Common myeloid progenitor, CD34-positive (primary cell): ENCODE results near the gene TMEM170B.

ENCODE experiments used
- CTCF ChIA-PET: fragments of 350-600 bp; sonication (Branson Sonifier 250); formaldehyde crosslinking; loops from one replicate; lab custom pipeline; 2021; ENCODE audit warnings: antibody characterized with exemption; lab: Charles Lee
- POLR2A ChIA-PET: fragments of 350-600 bp; sonication (Branson Sonifier 250); formaldehyde crosslinking; loops from one replicate; lab custom pipeline; 2021; ENCODE audit warnings: antibody characterized with exemption; lab: Charles Lee
- DNase-seq, 3 donors: peaks; one replicate each; pipeline versions ENCODE4 v3.0.0 to v3.0.0-alpha.2; 2013
- H3K27ac ChIP-seq, 2 experiments: 1 replicate in 1 of 2; 2 replicates in 1 of 2; pipeline ENCODE4 v1.7.0; 2013; ENCODE audit warnings: inconsistent platforms in 2 of 2, low read length in 2 of 2, mild to moderate bottlenecking in 2 of 2, low read depth in 1 of 2, moderate library complexity in 1 of 2; ENCODE audit not compliant: severe bottlenecking in 2 of 2, insufficient read depth in 1 of 2, poor library complexity in 1 of 2
- H3K27me3 ChIP-seq, 5 experiments: replicated peaks in 2 of 5; 1 replicate in 3 of 5; 2 replicates in 2 of 5; pipeline versions ENCODE4 v1.6.1 to v1.7.0; 2013; ENCODE audit warnings: low read length in 4 of 5, mild to moderate bottlenecking in 2 of 5, moderate library complexity in 2 of 5, inconsistent platforms in 1 of 5; ENCODE audit not compliant: insufficient read depth in 5 of 5, control insufficient read depth in 4 of 5
- H3K36me3 ChIP-seq, 4 experiments: 1 replicate in 2 of 4; 2 replicates in 2 of 4; pipeline versions ENCODE4 v1.6.1 to v1.7.0; 2013; ENCODE audit warnings: low read length in 3 of 4, control low read depth in 1 of 4, mild to moderate bottlenecking in 1 of 4; ENCODE audit not compliant: control insufficient read depth in 4 of 4, insufficient read depth in 4 of 4
- H3K4me1 ChIP-seq, 4 experiments: 1 replicate in 3 of 4; 2 replicates in 1 of 4; pipeline versions ENCODE4 v1.6.1 to v1.7.1; 2013; ENCODE audit warnings: low read length in 3 of 4, mild to moderate bottlenecking in 3 of 4, control low read depth in 1 of 4, inconsistent platforms in 1 of 4, moderate library complexity in 1 of 4; ENCODE audit not compliant: control insufficient read depth in 4 of 4, insufficient read depth in 4 of 4; ENCODE audit errors: control extremely low read depth in 1 of 4
- H3K4me3 ChIP-seq, 7 experiments: 1 replicate in 4 of 7; 2 replicates in 3 of 7; pipeline versions ENCODE4 v1.5.1 to v1.7.0; 2013; ENCODE audit warnings: mild to moderate bottlenecking in 7 of 7, low read length in 6 of 7, moderate library complexity in 6 of 7, inconsistent platforms in 2 of 7, low read depth in 2 of 7, control low read depth in 1 of 7; ENCODE audit not compliant: insufficient read depth in 4 of 7, control insufficient read depth in 1 of 7; ENCODE audit errors: extremely low read depth in 1 of 7
- H3K9me3 ChIP-seq, 5 experiments: 1 replicate in 4 of 5; 2 replicates in 1 of 5; pipeline versions ENCODE4 v1.6.1 to v1.7.1; 2013; ENCODE audit warnings: low read length in 4 of 5, mild to moderate bottlenecking in 2 of 5, inconsistent platforms in 1 of 5, low read depth in 1 of 5, moderate library complexity in 1 of 5; ENCODE audit not compliant: control insufficient read depth in 4 of 5, insufficient read depth in 2 of 5; ENCODE audit errors: control extremely low read depth in 1 of 5
- WGBS: methylation state at CpG from one replicate; pipeline ENCODE4 v1.1.5; 2013; ENCODE audit not compliant: insufficient coverage; 5-methylcytosine and 5-hydroxymethylcytosine counted together

Gene TMEM170B

DNA sequence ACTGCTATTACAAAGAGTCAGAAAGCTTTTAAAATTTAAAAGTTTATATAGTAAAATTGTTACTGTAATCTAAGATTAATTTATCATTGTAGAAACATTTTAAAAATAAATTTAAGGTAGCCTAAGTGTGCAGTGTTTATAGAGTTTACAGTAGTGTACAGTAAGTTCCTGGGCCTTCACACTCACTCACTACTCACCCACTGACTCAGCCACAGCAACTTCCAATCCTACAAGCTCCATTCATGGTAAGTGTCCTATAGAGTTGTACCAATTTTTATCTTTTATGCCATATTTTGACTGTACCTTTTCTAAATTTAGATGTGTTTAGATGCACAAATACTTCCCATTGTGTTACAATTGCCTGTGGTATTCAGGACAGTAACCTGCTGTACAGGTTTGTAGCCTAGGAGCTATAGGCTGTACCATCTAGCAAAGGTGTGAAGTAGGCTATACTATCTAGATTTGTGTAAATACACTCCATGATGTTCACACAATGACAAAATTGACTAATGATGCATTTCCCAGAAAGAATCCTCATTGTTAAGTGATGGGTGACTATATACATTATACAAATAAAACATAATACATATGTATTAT, 10.2 kb upstream of the TMEM170B start:
- no peak overlapping the region for H3K27ac ChIP-seq
- H3K9me3 ChIP-seq: no peaks in the 10 kb centered on the region
- DNase-seq: no peak
- no peaks in the 10 kb centered on the region for H3K27me3 ChIP-seq
- POLR2A ChIA-PET: no interaction called here
- H3K4me1 ChIP-seq: peaks cover 0 to 13% (median 2%) of the 10 kb centered on the region in 4 experiments
- no peaks in the 10 kb centered on the region for H3K36me3 ChIP-seq
- H3K4me3 ChIP-seq: no peak overlapping the region
- CTCF ChIA-PET: interaction anchor here (0.6 to 1.4 kb wide), 2 partner anchors 32 to 486 kb away, joined by 3 read pairs; no protein-coding TSS in a partner anchor

GRCh38 chr6:11528996-11529395, 8.6 kb upstream of the TMEM170B start:
- ChIA-PET POLR2A (no interaction called here), CTCF (no interaction called here)
- no peaks in the 10 kb centered on the region for H3K27me3 ChIP-seq
- no peaks in the 10 kb centered on the region for H3K36me3 ChIP-seq
- DNase-seq: no peak
- H3K4me3 ChIP-seq: no peak overlapping the region
- WGBS: no CpG with 5 or more reads among the region's 2 CpGs
- H3K27ac ChIP-seq: no peak overlapping the region
- no peaks in the 10 kb centered on the region for H3K9me3 ChIP-seq
- H3K4me1 ChIP-seq: peaks cover 0 to 13% (median 2%) of the 10 kb centered on the region in 4 experiments

- H3K36me3 ChIP-seq: no peaks in the 10 kb centered on the region
- CTCF ChIA-PET: no interaction called here
- no peak overlapping the region for H3K4me3 ChIP-seq
- DNase-seq: no peak
- H3K27ac ChIP-seq: no peak overlapping the region
- H3K9me3 ChIP-seq: no peaks in the 10 kb centered on the region
- H3K27me3 ChIP-seq: no peaks in the 10 kb centered on the region
- WGBS: 86% methylated on average over 3 of the region's 3 CpGs
- H3K4me1 ChIP-seq: peaks cover 5 to 22% (median 6%) of the 10 kb centered on the region in 4 experiments
- POLR2A ChIA-PET: no interaction called here
Measured at GRCh38 chr6:11532097-11532496, 5.5 kb upstream of the TMEM170B start.

GRCh38 chr6:11534561-11534960, 3.0 kb upstream of the TMEM170B start:
- 100% methylated on average over 4 of the region's 5 CpGs for WGBS

DNA sequence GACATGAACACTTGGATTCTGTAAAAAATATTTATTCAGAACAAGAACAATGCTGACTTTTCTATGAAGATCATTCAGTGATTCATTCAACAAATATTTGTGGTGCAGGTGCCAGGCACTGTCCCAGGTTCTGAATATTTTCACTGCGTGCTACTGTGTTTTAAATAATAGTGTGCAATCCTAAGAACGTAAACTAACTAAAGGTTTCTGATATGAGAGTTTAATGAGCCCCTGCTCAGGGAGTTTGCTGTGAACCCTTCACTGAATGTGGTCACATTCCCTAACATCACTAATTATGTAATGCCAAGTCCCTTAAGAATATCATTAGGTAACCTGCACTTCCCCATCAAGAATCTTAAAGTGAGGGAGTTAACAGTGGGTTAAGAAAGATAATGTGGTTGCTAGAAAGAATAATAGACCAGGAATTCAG, 1.7 kb upstream of the TMEM170B start:
- H3K4me1 ChIP-seq: peaks cover 9 to 33% (median 13%) of the 10 kb centered on the region in 4 experiments
- DNase-seq: peak in 2 of 3 donors; percentile 54 to 58
- no peaks in the 10 kb centered on the region for H3K9me3 ChIP-seq
- no peaks in the 10 kb centered on the region for H3K36me3 ChIP-seq
- H3K27me3 ChIP-seq: no peaks in the 10 kb centered on the region
- 100% methylated on average over 1 of the region's 2 CpGs for WGBS
- no peak overlapping the region for H3K4me3 ChIP-seq
- no peak overlapping the region for H3K27ac ChIP-seq
- ChIA-PET CTCF (interaction anchor here (1.4 kb wide), 1 partner anchor 40 kb away, joined by 3 read pairs; no protein-coding TSS in a partner anchor), POLR2A (no interaction called here)

More at GRCh38 chr6:11534561-11534960, 3.0 kb upstream of the TMEM170B start:
- DNase-seq: no peak
- Histone ChIP-seq H3K4me1 (peaks cover 7 to 30% (median 11%) of the 10 kb centered on the region in 4 experiments), H3K36me3 (no peaks in the 10 kb centered on the region), H3K27ac (no peak overlapping the region), H3K9me3 (no peaks in the 10 kb centered on the region), H3K27me3 (no peaks in the 10 kb centered on the region), H3K4me3 (no peak overlapping the region)
- ChIA-PET POLR2A (no interaction called here), CTCF (no interaction called here)

DNA sequence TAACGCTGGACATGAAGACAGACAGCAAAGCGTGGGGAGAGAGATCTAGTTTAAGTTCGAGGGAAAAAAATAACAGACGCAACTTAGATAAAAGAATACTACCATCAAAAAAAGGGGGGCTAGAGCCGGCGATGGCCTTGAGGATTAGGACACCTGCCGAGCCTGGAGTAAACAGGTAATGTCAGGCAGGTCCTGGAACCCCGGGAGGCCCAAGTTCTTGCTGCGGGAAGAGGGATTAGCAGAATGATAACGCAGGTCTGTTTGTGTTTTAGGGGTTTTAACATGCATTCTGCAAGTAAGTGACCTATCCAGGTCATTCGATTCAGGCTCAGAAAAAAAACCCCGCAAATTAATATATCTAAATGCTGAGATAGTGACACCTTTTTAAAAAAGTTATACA, 754 bp upstream of the TMEM170B start:
- H3K36me3 ChIP-seq: no peaks in the 10 kb centered on the region
- no peaks in the 10 kb centered on the region for H3K9me3 ChIP-seq
- peaks cover 9 to 26% (median 13%) of the 10 kb centered on the region in 4 experiments for H3K4me1 ChIP-seq
- POLR2A ChIA-PET: no interaction called here
- no peak for DNase-seq
- H3K27ac ChIP-seq: peak overlapping the region; percentile 33 to 68
- CTCF ChIA-PET: no interaction called here
- peak overlapping the region in 6 of 7 experiments; percentile 74 to 93 (median 88) for H3K4me3 ChIP-seq
- 0% methylated on average over 3 of the region's 12 CpGs for WGBS
- no peaks in the 10 kb centered on the region for H3K27me3 ChIP-seq

- WGBS: under 1% methylated on average over 65 of the region's 74 CpGs
- ChIA-PET POLR2A (interaction anchor here (1.3 kb wide), 1 partner anchor 37 kb away, joined by 4 read pairs; no protein-coding TSS in a partner anchor), CTCF (interaction anchor here (0.8 to 1.1 kb wide), 2 partner anchors 32 to 37 kb away, joined by 3 read pairs; no protein-coding TSS in a partner anchor)
- peak overlapping the region; percentile 78 to 93 (median 89) for H3K4me3 ChIP-seq
- no peaks in the 10 kb centered on the region for H3K9me3 ChIP-seq
- peaks cover 0 to 3% (median 0%) of the 10 kb centered on the region in 4 experiments for H3K36me3 ChIP-seq
- no peaks in the 10 kb centered on the region for H3K27me3 ChIP-seq
- H3K27ac ChIP-seq: peak overlapping the region in 1 of 2 experiments; percentile 49
- DNase-seq: peak; percentile 39 to 76 (median 65)
- peaks cover 9 to 26% (median 14%) of the 10 kb centered on the region in 4 experiments for H3K4me1 ChIP-seq
Measured at GRCh38 chr6:11538052-11538818, 686 bp downstream of the TMEM170B start.
